HepG2 (cell line): ENCODE data around the gene LAMB4. TPM values are rescaled to one million over a fixed set of nuclear protein-coding genes. Genes with fewer than 3 reads are reported as not detected.

Experiments used
- ARID5B ChIP-seq: IDR thresholded peaks from 2 replicates; pipeline ENCODE4 v1.4.0; 2020; ENCODE audit warnings: mild to moderate bottlenecking, missing genetic modification reagents
- CCAR2 ChIP-seq: fragments of 200-400 bp; formaldehyde crosslinking; optimal IDR thresholded peaks from 2 replicates; pipeline ENCODE3; 2018; ENCODE audit warnings: low read depth, mild to moderate bottlenecking, low read length, moderate library complexity
- CREB1 ChIP-seq, 2 experiments: fragments of 450-650 bp in 1 of 2; IDR thresholded peaks; 2 replicates each; pipeline ENCODE4 v1.6.1; 2016 to 2017; ENCODE audit warnings: control low read depth in 1 of 2, mild to moderate bottlenecking in 1 of 2, missing compliant biosample characterization in 1 of 2, missing genetic modification characterization in 1 of 2
- EZH2 ChIP-seq: conservative IDR thresholded peaks from 2 replicates; pipeline ENCODE4 v1.6.1; 2012; ENCODE audit warnings: mild to moderate bottlenecking, low read depth, low read length, moderate library complexity
- FOSL1 ChIP-seq: sonication (generic); formaldehyde crosslinking; IDR thresholded peaks from 2 replicates; pipeline ENCODE4 v1.9.0; 2021; ENCODE audit warnings: missing genetic modification reagents, borderline replicate concordance
- GZF1 ChIP-seq: sonication (generic); formaldehyde crosslinking; IDR thresholded peaks from 2 replicates; pipeline ENCODE4 v1.5.1; 2020; ENCODE audit warnings: mild to moderate bottlenecking, missing genetic modification reagents
- JUNB ChIP-seq: sonication (generic); formaldehyde crosslinking; IDR thresholded peaks from 2 replicates; pipeline ENCODE4 v1.8.0; 2022; ENCODE audit warnings: missing genetic modification reagents, mild to moderate bottlenecking, borderline replicate concordance
- NCOR1 ChIP-seq: fragments of 200-600 bp; sonication (generic); IDR thresholded peaks from 2 replicates; pipeline ENCODE4 v1.7.0; 2017; ENCODE audit warnings: antibody characterized with exemption, low read length, borderline replicate concordance
- NR2F2 ChIP-seq: IDR thresholded peaks from 2 replicates; pipeline ENCODE4 v1.6.1; 2012; ENCODE audit warnings: low read depth, inconsistent platforms, borderline replicate concordance
- RARA ChIP-seq: IDR thresholded peaks from 2 replicates; pipeline ENCODE4 v1.6.1; 2016; ENCODE audit warnings: missing genetic modification reagents, missing compliant biosample characterization
- SAP130 ChIP-seq: IDR thresholded peaks from 2 replicates; pipeline ENCODE4 v1.6.1; 2016; ENCODE audit warnings: low read depth
- TBX2 ChIP-seq: sonication (generic); formaldehyde crosslinking; IDR thresholded peaks from 2 replicates; pipeline ENCODE4 v1.5.0; 2020; ENCODE audit warnings: missing genetic modification reagents, mild to moderate bottlenecking, borderline replicate concordance
- ZNF3 ChIP-seq: IDR thresholded peaks from 2 replicates; pipeline ENCODE4 v1.7.0; 2017; ENCODE audit warnings: inconsistent platforms
- ZNF335 ChIP-seq: sonication (generic); formaldehyde crosslinking; IDR thresholded peaks from 2 replicates; pipeline ENCODE4 v1.4.0; 2020; ENCODE audit warnings: missing genetic modification reagents
- ZNF891 ChIP-seq: sonication (generic); formaldehyde crosslinking; IDR thresholded peaks from 2 replicates; pipeline ENCODE4 v1.5.0; 2020; ENCODE audit warnings: mild to moderate bottlenecking, missing genetic modification reagents
- polyA plus RNA-seq, 8 experiments: library from polyadenylated mRNA; depleted of rRNA in 3 of 8; stranded (reverse) in 7 of 8; unstranded in 1 of 8; fragments of >200 nt; fragmentation: Illumina TruSeq in 4 of 8; extraction: Trizol in 4 of 8; gene quantifications; 2 replicates each; pipeline versions ENCODE4 v1.2.1 to v1.2.3, GENCODE V29; 2011 to 2016; ENCODE audit warnings: low read depth in 4 of 8, missing spikeins in 1 of 8, mixed read lengths in 1 of 8; ENCODE audit not compliant: insufficient read depth in 1 of 8
- total RNA-seq, 5 experiments: library from RNA; depleted of rRNA; stranded (reverse); fragments of >200 nt; fragmentation: Illumina TruSeq; extraction: Trizol; gene quantifications; 2 replicates each; pipeline ENCODE4 v1.2.3, GENCODE V29; 2016; ENCODE audit warnings: low read depth in 1 of 5
- TF ChIP-seq, protein P1 (sequence below): sonication (generic); formaldehyde crosslinking; IDR thresholded peaks from 2 replicates; pipeline ENCODE4 v1.4.0; 2020; ENCODE audit warnings: missing genetic modification reagents
- TF ChIP-seq, protein P2 (sequence below), 2 experiments: IDR thresholded peaks; 2 replicates each; pipeline ENCODE4 v1.6.1; 2011 to 2012; ENCODE audit warnings: low read length in 2 of 2, borderline replicate concordance in 1 of 2, low read depth in 1 of 2, mild to moderate bottlenecking in 1 of 2, moderate library complexity in 1 of 2
- TF ChIP-seq, protein P3 (sequence below): sonication (generic); formaldehyde crosslinking; IDR thresholded peaks from 2 replicates; pipeline ENCODE4 v1.8.1; 2023; ENCODE audit warnings: mild to moderate bottlenecking, missing genetic modification reagents

LAMB4 gene
- total and polyA plus RNA-seq, 2 of the 13 experiments (the other 11 are each of a cell fraction or from before 2014, with no cell fraction given): 0.05 TPM; not detected in 1

- TF ChIP-seq ZNF3 (CRISPR knock-in tag) (no peak), RARA (CRISPR knock-in tag) (peak; percentile 81), JUNB (CRISPR knock-in tag) (peak; percentile 69; the same call in 1 of the 2 replicates), ZNF891 (no peak), CREB1 (IDR thresholded peaks at IDR 0.05) (no peak), CREB1 (CRISPR knock-in tag; IDR thresholded peaks at IDR 0.05) (peak; percentile 47; the same call in 1 of the 2 replicates), ARID5B (peak; percentile 98), TBX2 (CRISPR knock-in tag) (peak; percentile 43; the same call in 1 of the 2 replicates), NCOR1 (peak; percentile 29; the same call in 1 of the 2 replicates), SAP130 (CRISPR knock-in tag) (peak; percentile 79), NR2F2 (peak; percentile 59; the same call in 1 of the 2 replicates), CCAR2 (no peak), GZF1 (CRISPR knock-in tag) (no peak), ZNF335 (CRISPR knock-in tag) (no peak), EZH2 (no peak), FOSL1 (CRISPR knock-in tag) (peak; percentile 80; the same call in 1 of the 2 replicates)
- TF ChIP-seq, protein P1, sequence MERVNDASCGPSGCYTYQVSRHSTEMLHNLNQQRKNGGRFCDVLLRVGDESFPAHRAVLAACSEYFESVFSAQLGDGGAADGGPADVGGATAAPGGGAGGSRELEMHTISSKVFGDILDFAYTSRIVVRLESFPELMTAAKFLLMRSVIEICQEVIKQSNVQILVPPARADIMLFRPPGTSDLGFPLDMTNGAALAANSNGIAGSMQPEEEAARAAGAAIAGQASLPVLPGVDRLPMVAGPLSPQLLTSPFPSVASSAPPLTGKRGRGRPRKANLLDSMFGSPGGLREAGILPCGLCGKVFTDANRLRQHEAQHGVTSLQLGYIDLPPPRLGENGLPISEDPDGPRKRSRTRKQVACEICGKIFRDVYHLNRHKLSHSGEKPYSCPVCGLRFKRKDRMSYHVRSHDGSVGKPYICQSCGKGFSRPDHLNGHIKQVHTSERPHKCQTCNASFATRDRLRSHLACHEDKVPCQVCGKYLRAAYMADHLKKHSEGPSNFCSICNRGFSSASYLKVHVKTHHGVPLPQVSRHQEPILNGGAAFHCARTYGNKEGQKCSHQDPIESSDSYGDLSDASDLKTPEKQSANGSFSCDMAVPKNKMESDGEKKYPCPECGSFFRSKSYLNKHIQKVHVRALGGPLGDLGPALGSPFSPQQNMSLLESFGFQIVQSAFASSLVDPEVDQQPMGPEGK (CRISPR knock-in tag): peak; percentile 21; the same call in 1 of the 2 replicates
- TF ChIP-seq, protein P2, sequence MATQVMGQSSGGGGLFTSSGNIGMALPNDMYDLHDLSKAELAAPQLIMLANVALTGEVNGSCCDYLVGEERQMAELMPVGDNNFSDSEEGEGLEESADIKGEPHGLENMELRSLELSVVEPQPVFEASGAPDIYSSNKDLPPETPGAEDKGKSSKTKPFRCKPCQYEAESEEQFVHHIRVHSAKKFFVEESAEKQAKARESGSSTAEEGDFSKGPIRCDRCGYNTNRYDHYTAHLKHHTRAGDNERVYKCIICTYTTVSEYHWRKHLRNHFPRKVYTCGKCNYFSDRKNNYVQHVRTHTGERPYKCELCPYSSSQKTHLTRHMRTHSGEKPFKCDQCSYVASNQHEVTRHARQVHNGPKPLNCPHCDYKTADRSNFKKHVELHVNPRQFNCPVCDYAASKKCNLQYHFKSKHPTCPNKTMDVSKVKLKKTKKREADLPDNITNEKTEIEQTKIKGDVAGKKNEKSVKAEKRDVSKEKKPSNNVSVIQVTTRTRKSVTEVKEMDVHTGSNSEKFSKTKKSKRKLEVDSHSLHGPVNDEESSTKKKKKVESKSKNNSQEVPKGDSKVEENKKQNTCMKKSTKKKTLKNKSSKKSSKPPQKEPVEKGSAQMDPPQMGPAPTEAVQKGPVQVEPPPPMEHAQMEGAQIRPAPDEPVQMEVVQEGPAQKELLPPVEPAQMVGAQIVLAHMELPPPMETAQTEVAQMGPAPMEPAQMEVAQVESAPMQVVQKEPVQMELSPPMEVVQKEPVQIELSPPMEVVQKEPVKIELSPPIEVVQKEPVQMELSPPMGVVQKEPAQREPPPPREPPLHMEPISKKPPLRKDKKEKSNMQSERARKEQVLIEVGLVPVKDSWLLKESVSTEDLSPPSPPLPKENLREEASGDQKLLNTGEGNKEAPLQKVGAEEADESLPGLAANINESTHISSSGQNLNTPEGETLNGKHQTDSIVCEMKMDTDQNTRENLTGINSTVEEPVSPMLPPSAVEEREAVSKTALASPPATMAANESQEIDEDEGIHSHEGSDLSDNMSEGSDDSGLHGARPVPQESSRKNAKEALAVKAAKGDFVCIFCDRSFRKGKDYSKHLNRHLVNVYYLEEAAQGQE (IDR thresholded peaks at IDR 0.05; ENCODE audit: borderline replicate concordance in 1 of 2, low read depth in 1 of 2, low read length in 2 of 2): peak in 1 of 2 experiments; percentile 68; a peak in 1 of 4 replicates
- TF ChIP-seq, protein P3, sequence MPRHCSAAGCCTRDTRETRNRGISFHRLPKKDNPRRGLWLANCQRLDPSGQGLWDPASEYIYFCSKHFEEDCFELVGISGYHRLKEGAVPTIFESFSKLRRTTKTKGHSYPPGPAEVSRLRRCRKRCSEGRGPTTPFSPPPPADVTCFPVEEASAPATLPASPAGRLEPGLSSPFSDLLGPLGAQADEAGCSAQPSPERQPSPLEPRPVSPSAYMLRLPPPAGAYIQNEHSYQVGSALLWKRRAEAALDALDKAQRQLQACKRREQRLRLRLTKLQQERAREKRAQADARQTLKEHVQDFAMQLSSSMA (CRISPR knock-in tag): no peak
These were observed 115.1 kb downstream of the LAMB4 start (continued) for GRCh38 chr7:108014747-108015682.
